ENCODE results near the gene CA10.

Gene CA10

GRCh38 chr17:52158450-52159042, at the start of gene CA10:
TSS of gene CA10 (minus strand) at chr17:52158714.
- no peak for DNase-seq (ENCODE audit: low read depth)

DNA sequence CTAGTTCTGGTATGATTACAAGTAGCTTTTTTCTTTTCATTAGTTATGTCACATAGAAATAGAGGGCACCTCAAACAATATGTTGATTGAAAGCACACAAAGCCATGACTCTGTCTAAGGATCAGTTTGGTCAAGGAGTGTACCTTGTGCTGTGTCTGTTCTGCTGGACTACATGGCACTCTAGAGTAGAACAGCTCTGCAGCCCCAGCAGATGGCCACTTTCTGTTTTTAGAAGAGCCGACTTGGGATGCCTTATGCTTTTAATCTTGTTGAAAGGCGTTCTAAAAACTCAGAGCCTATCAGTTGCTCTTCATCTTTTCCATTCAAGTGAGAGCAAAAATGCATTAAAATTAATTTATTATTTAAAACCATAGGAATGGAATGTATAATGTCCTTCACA, 49.3 kb upstream of the CA10 start:
- no peak for DNase-seq (ENCODE audit: low read depth)

DNA sequence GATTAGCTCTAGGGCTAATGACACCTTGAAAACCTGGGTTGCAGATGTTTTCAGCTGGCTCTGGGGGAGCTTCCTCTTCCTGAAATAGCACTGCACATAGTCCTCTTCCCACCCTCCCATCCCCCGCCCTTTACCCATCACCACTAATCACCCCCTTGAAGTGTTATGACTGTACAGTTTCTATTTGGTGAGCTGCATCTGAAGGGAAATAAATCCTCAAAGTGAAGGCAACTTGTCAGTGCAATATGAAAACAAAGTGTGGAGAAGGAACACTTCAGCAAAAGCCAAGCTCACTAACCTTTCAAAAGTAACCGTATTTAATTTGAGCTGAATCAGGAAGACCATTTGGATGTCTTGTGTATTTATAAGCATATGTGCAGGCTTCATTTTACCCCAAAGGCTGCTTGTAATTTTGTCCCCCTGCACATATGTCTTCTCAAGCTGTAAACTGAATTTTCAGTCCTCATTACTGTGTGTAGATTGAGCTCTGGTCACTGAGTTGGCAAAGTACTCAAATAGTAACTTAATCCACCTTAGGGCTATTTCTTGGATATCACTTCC, 44.1 kb upstream of the CA10 start:
- DNase-seq (ENCODE audit: low read depth), result no peak

- DNase-seq (ENCODE audit: low read depth), result no peak
Observed at GRCh38 chr17:52201767-52202519, 43.4 kb upstream of the CA10 start.

- no peak for DNase-seq (ENCODE audit: low read depth)
Observed at GRCh38 chr17:52191491-52191890, 33.0 kb upstream of the CA10 start.

DNA sequence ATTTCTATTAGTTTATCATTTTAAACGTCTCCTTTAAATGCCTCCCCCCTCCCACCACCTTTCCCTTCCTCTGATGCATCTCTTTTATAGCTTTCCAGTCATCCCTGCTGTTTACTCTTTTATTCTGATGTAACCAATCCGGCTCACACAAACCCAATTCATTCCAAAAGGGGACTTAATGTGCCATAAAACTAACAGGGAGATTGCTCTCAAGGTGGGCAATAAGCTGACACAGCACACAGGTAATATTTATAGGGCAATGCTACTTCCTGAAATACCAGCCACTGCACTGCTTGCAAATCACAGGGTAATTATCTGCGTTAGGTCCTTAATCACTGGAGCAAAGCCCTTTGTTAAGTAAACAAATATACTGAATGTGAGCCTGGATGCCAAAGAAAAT, 23.3 kb upstream of the CA10 start:
- DNase-seq (ENCODE audit: low read depth), result no peak

DNA sequence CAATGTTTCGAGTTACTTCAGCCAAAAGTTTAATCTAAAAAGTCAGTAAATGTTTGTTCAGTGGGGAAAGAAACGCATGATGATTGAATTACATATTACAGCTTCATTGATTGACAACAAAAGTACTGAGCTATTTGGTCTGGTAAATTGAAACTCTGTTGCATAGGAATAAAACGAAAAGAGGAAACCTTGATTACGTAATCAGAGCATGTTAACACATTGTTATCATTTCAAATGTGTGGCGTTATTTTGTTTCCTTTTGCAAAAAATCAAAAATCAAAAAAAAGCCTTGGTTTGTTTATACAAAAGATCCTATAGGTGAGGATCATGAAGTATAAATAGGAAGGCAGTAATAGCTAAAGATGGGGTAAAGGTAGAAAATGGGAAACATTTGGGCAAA, 19.5 kb upstream of the CA10 start:
- DNase-seq (ENCODE audit: low read depth), result no peak

DNA sequence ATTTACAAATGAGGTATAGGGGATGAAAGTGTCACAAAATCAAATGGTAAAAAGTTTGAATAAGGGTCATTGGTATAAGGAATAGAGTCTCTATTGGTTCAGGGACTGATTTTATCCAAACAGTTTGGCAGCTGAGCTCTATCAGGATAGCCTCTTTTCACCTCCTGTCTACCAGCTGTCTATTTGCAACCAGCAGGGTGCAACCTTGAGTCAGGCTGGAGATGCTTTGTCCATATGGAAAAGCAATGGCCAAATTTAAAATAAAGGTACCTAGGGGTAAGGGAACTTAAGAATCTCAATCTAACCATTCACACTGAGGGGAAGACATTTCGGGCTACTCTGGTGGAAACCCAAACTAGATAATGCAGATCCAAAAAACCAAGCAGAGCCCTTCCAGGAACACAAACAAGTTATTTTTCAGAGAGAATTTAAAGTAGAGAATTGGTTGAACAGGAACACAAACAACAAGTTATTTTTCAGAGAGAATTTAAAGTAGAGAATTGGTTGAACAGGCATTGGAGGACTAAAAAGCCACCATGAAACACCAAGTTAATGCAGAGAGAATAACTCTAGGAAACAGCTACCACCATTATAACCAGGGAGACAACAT, 12.6 kb upstream of the CA10 start:
- peak; percentile 3 for DNase-seq (ENCODE audit: low read depth)

DNA sequence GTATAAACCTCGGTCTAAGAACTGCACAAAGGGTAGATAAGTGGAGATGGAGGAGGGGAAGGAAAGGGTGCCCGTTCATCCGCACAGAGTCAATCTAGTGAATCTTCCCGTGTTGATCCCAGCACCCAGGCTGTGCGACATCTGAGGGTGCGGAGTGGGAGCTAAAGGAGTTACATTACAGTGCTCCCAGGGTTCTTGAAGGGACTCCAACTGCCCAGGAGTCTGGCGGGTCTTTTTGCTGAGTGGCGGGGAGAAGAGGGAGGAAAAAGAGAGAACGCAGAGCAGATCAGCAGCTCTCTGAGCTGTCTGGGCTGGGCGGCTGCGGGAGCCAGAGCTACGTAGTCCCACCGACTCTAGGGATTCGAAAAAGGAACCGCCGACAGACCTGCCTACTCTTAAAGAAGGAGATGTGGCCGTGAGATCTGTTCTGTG, 1.6 kb upstream of the CA10 start:
- no peak for DNase-seq (ENCODE audit: low read depth)

DNA sequence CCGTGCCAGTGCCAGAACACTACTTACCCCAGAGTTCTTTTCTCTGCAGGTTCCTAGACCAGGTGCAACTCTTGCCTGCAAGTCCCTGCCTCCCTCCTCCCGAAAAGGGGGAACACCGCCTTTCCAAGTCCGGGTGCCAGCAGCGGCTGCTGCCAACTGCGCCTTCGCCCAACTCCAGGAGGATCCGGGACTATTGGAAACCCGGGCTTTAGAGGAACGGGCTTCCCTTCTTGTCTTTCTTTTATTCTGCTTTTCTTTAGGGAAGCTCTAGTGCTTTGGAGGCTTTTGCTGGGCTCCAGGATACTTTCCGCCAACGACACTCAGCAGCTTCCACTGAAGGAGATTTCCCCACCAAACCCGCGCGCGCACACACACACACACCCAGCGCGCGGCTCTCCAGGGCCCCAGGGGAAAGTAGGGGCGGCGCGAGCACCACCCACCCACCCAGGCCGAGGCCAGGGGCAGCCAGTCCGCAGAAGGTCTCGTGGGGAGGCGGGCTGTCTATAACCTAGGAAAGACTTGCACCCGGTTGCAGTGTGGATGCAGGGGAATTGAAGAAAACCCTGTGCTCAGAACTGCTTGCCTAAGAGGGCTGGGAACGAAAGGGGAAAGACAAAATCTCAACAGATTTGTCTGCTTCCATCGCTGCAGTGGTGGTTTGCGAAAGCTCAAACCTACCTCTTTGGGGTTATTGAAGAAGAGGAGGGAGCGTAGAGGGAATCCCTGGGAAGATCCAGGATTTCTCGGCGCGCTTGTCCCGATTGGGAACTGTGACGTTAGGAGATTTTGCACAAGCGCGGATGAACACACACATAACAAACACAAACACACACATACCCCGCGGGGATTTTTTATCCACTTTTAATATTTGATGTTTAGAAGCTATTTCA, 977 bp upstream of the CA10 start:
- DNase-seq (ENCODE audit: low read depth), result no peak

- no peak for DNase-seq (ENCODE audit: low read depth)
Observed at GRCh38 chr17:52157603-52158449, 688 bp downstream of the CA10 start.

DNA sequence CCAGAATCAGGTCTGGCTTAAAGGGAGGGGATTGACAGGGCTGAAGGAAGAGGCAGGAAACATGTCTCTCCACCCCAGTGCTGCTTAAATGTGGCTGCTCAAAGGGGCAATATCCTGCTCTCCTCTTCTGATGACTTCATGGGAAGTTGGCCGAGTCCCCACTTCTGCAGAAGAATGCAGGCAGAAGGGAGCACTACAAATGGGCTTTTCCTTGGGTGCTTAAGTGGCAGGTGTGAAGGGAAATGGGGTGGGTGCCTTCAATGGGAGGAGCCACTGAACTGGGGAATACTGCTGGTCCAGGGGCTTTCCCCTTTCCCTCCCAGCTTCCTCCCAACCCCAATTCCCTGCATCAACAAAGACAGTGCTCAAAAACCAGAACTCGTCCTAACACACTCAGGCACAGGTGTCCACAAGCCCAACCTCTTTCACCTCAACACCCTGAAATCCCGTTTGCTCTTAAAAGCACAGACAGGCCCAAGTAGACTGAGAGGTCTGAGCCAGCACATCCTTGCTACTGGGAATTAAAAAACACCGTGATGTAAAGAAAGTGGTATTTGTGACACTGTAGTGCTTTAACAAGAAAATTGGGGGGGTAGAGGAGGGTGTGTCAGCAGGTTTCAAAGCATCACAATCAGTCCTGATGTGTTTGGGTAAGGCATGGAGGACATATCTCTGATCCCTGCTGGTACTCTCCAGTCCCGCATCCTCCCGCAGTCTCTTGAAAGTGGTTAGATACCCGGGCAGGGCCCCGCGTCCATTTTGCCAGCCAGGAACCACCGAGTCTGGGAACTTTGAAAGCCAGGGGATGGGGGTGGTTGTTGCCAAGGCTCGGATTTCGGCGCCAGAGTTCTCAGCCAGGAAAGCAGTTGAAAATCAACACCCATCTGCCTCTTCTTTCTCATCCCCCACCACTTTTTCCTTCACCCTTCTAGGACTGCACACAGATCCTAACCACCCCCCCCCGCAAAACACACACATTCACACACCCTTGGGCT, 1.6 kb downstream of the CA10 start:
- DNase-seq (ENCODE audit: low read depth), result no peak

DNA sequence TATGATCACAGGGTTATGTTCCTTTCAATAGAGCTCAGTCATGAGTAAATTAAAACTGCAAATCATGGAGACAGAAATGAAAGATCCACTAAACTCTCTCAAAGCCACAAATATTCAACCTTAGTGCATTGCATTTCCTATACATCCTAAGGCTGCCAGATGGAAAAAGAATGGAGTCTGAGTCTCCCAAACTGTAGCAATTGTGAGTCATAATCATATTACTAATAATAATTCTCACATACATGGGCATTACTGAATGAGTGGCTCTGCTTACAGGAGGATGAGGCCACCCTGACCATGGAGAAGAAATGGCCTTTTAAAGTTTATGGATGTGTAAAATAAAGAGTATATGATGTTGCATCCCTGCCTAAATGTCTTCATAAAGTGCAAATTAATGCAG, 3.2 kb downstream of the CA10 start:
- no peak for DNase-seq (ENCODE audit: low read depth)

DNA sequence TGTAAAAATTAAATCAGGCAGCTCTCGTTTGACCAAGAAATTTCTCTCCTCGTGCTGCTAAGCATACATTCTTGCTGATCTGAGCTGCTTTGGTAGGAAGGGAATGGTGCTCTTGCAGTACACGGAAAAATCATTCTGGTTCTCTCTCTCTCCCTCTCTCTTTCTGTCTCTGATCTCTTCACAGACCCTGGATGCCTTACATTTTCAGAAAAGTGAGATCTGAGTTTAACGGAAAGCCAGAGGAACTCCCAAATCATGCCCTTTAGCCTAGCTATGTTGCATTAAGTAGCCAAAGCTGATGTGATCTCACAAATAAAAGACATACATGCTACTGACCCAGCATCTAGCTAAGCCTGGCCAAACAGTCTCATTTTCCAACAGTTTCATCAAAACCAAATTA, 4.0 kb downstream of the CA10 start:
- no peak for DNase-seq (ENCODE audit: low read depth)

DNA sequence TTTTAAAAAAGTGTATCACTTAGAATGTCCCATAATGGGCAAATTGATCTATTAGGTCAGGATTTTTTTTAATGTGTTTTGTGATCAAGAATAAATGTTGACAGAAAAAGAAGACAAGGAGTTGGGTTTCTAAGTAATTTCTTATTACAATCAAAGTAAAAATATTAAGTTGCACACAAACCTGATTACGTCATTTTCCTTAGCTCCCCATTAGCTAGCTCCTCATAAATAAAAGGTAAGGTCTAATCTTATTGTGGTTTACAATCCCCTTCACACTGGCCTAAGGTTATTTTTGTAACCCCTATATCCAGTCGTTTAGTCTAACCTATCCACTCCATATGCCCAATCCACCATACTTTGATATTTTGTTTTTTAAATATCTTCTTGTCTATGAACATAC, 7.6 kb downstream of the CA10 start:
- no peak for DNase-seq (ENCODE audit: low read depth)

GRCh38 chr17:52149626-52150025, 8.9 kb downstream of the CA10 start:
- no peak for DNase-seq (ENCODE audit: low read depth)

- DNase-seq (ENCODE audit: low read depth), result no peak
Observed at GRCh38 chr17:52148969-52149351, 9.6 kb downstream of the CA10 start.

DNA sequence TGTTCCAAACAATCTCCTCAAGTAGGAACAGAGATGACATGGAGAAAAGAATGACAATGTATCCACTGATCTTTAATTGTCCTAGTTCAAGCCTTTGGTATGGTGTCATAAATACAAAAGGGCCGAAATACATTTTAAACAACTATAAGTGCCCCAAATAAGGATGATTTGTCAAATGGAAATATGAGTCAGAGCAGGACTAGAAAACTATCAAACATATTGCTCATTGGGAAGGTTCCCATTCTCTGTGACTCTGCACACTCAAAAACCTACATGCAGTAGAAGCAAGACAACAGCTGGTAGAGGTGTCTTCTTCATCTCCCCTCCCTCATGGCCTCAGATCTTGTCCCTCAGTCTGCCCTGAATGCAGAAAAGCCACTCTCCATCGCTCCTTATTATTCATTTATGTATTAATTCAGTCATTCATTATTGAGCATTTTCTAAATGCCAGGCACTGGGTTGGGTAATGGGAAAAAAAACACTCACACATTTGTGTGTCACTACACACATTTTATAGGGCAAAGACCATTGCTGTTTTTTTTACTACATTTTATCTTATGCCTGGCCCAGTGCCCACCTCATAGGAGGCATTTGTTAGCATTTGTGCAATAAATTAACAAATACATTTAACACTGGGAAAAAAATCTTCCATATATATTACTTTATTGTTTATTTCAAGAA, 10.1 kb downstream of the CA10 start:
- no peak for DNase-seq (ENCODE audit: low read depth)

DNA sequence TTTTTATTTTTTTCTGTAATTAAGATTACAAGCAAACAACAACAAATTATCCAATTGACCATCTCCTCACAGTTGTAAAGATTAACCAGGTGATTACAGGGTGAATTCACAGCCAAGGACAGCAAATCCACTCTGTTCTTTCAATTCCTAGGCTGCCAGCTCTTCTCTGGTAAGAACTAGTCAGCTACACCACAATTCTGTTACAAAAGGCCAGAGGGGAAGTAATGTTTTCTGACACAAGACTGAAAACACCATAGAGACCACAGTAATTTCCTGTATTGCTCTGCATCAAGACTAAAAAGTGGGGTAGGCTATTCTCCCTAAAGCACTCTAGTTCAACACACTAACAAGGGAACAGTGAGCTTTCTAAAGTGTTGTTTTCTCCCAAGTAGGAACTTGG, 10.6 kb downstream of the CA10 start:
- no peak for DNase-seq (ENCODE audit: low read depth)
